IMR-90 (cell line): Measurements from ENCODE around the gene GOLPH3L. TPM values are rescaled to one million over a fixed set of nuclear protein-coding genes. Genes with fewer than 3 reads are reported as not detected.
"Not testable (repeated sequence)": the region's sequence is repeated elsewhere in the genome, so short reads cannot be mapped to it uniquely, and the experiment has no call there.

Experiments used
- ATAC-seq: fragments of 200-7000 bp; cut with Tn5 transposase; 2 replicates; pipeline ENCODE4 v1.9.1; 2020; ENCODE audit warnings: low read depth, mild to moderate bottlenecking, moderate library complexity
- BruUV-seq: library from RNA; stranded (reverse); fragments of 400-500 nt; replicated peaks from 2 replicates; lab custom pipeline; 2021; lab: Mats Ljungman, UMichigan
- CTCF ChIA-PET: fragments of 300-600 bp; formaldehyde crosslinking; extraction: SDS; loops from one replicate; lab custom pipeline; 2021; ENCODE audit warnings: antibody characterized with exemption; lab: Yijun Ruan, JAX
- POLR2A ChIA-PET: fragments of 300-600 bp; sonication (Branson Sonifier 250); formaldehyde crosslinking; loops from one replicate; lab custom pipeline; 2022; ENCODE audit warnings: antibody characterized with exemption; ENCODE audit not compliant: unreplicated experiment; lab: Charles Lee
- DNase-seq: peaks from one replicate; pipeline ENCODE4 v3.0.0; 2013
- H2AFZ ChIP-seq: replicated peaks from 2 replicates; pipeline ENCODE3; 2013; ENCODE audit warnings: low read length, mild to moderate bottlenecking; ENCODE audit not compliant: poor library complexity
- H2AK5ac ChIP-seq: 2 replicates; pipeline ENCODE4 v1.6.1; 2013; ENCODE audit warnings: low read depth, low read length, inconsistent platforms
- H2AK9ac ChIP-seq: replicated peaks from 2 replicates; pipeline ENCODE3; 2013; ENCODE audit warnings: mild to moderate bottlenecking, low read depth, low read length, moderate library complexity; ENCODE audit not compliant: poor library complexity
- H2BK120ac ChIP-seq: 2 replicates; pipeline ENCODE4 v1.6.1; 2013; ENCODE audit warnings: low read depth, low read length, inconsistent platforms
- H2BK15ac ChIP-seq: 3 replicates; pipeline ENCODE4 v1.6.1; 2013; ENCODE audit warnings: low read depth, low read length, inconsistent platforms
- H2BK20ac ChIP-seq: 2 replicates; pipeline ENCODE4 v1.6.1; 2013; ENCODE audit warnings: low read depth, mild to moderate bottlenecking, inconsistent platforms, low read length, moderate library complexity
- H2BK5ac ChIP-seq: 2 replicates; pipeline ENCODE4 v1.6.1; 2013; ENCODE audit warnings: mild to moderate bottlenecking, low read depth, low read length, inconsistent platforms; ENCODE audit not compliant: poor library complexity, severe bottlenecking
- H3K14ac ChIP-seq: replicated peaks from 2 replicates; pipeline ENCODE4 v1.6.1; 2013; ENCODE audit warnings: low read depth, low read length, inconsistent platforms
- H3K18ac ChIP-seq: 2 replicates; pipeline ENCODE4 v1.6.1; 2013; ENCODE audit warnings: low read depth, low read length, control low read depth
- H3K23ac ChIP-seq: 2 replicates; pipeline ENCODE4 v1.6.1; 2013; ENCODE audit warnings: low read depth, low read length, inconsistent platforms
- H3K27ac ChIP-seq: 2 replicates; pipeline ENCODE4 v1.5.1; 2013; ENCODE audit warnings: mild to moderate bottlenecking, control low read depth, low read length; ENCODE audit not compliant: insufficient read depth
- H3K27me3 ChIP-seq: 2 replicates; pipeline ENCODE4 v1.6.1; 2013; ENCODE audit warnings: low read length; ENCODE audit not compliant: control insufficient read depth, insufficient read depth
- H3K36me3 ChIP-seq: 2 replicates; pipeline ENCODE4 v1.6.1; 2013; ENCODE audit warnings: low read length, mixed read lengths; ENCODE audit not compliant: control insufficient read depth, insufficient read depth
- H3K4ac ChIP-seq: 2 replicates; pipeline ENCODE4 v1.6.1; 2013; ENCODE audit warnings: low read depth, low read length, inconsistent platforms
- H3K4me1 ChIP-seq: 2 replicates; pipeline ENCODE4 v1.6.1; 2013; ENCODE audit warnings: low read length, mixed read lengths; ENCODE audit not compliant: control insufficient read depth, insufficient read depth
- H3K4me2 ChIP-seq: 2 replicates; pipeline ENCODE4 v1.6.1; 2013; ENCODE audit warnings: low read depth, mild to moderate bottlenecking, control low read depth, low read length, moderate library complexity
- H3K4me3 ChIP-seq: 2 replicates; pipeline ENCODE4 v1.5.1; 2013; ENCODE audit warnings: low read depth, mild to moderate bottlenecking, control low read depth, low read length, moderate library complexity; ENCODE audit not compliant: insufficient read depth
- H3K56ac ChIP-seq: 2 replicates; pipeline ENCODE4 v1.6.1; 2013; ENCODE audit warnings: low read length, inconsistent platforms; ENCODE audit not compliant: insufficient read depth; ENCODE audit errors: extremely low read depth
- H3K79me1 ChIP-seq, 2 experiments: 2 replicates each; pipeline ENCODE4 v1.6.1; 2013; ENCODE audit warnings: low read length in 2 of 2, inconsistent platforms in 1 of 2, low read depth in 1 of 2
- H3K9ac ChIP-seq: 2 replicates; pipeline ENCODE4 v1.6.1; 2013; ENCODE audit warnings: low read depth, low read length, control low read depth
- H3K9me1 ChIP-seq: 2 replicates; pipeline ENCODE4 v1.6.1; 2013; ENCODE audit warnings: low read length, inconsistent platforms; ENCODE audit not compliant: insufficient read depth
- H3K9me3 ChIP-seq: 2 replicates; pipeline ENCODE4 v1.6.1; 2013; ENCODE audit warnings: low read length; ENCODE audit not compliant: control insufficient read depth, insufficient read depth
- H4K20me1 ChIP-seq: 2 replicates; pipeline ENCODE4 v1.6.1; 2013; ENCODE audit warnings: low read length, inconsistent platforms; ENCODE audit not compliant: insufficient read depth
- H4K5ac ChIP-seq: 2 replicates; pipeline ENCODE4 v1.6.1; 2013; ENCODE audit warnings: mild to moderate bottlenecking, low read depth, low read length, control low read depth
- H4K8ac ChIP-seq, 2 experiments: 2 replicates each; pipeline ENCODE4 v1.6.1; 2013; ENCODE audit warnings: low read depth in 2 of 2, low read length in 2 of 2, control low read depth in 1 of 2, inconsistent platforms in 1 of 2
- H4K91ac ChIP-seq: 2 replicates; pipeline ENCODE4 v1.6.1; 2013; ENCODE audit warnings: low read depth, low read length, inconsistent platforms; ENCODE audit not compliant: insufficient read depth
- RAD21 ChIP-seq: IDR thresholded peaks from 2 replicates; pipeline ENCODE4 v1.6.1; 2012; ENCODE audit warnings: low read length, improper control_type of control experiment
- WGBS, 2 experiments: methylation state at CpG; one replicate each; pipeline versions ENCODE4 v1.1.5 to v1.1.7; 2013; ENCODE audit warnings: missing lambda C conversion rate in 2 of 2; ENCODE audit not compliant: insufficient read length in 1 of 2; ENCODE audit errors: extremely low coverage in 2 of 2; 5-methylcytosine and 5-hydroxymethylcytosine counted together
- dilution Hi-C: fragments of 300-500 bp; cut with HindIII; formaldehyde crosslinking; loops from one replicate; pipeline ENCODE4 v1.14.3; 2018; ENCODE audit warnings: low sequenced_read_pairs; ENCODE audit not compliant: unreplicated experiment
- in situ Hi-C: fragments of 300-500 bp; cut with MboI; formaldehyde crosslinking; loops from 3 replicates; pipeline ENCODE4 v1.14.3; 2019; ENCODE audit warnings: low sequenced_read_pairs, inconsistent platforms, mixed read lengths
- intact Hi-C: fragments of 100-400 bp; cut with micrococcal nuclease; formaldehyde crosslinking; loops from 2 replicates; pipeline ENCODE4 v1.10.0; 2022
- polyA plus RNA-seq, 3 experiments: library from polyadenylated mRNA; depleted of rRNA; stranded (reverse); fragments of >200 nt; gene quantifications; 2 replicates each; pipeline ENCODE4 v1.2.3, GENCODE V29; 2012; ENCODE audit warnings: low replicate concordance in 1 of 3
- total RNA-seq: library from RNA; depleted of rRNA; stranded (reverse); fragments of >200 nt; gene quantifications from 2 replicates; pipeline ENCODE4 v1.2.3, GENCODE V29; 2012

GOLPH3L gene
- total and polyA plus RNA-seq, 2 of the 4 experiments (the other 2 are of a cell fraction), result 9.5 to 11.0 TPM

GRCh38 chr1:150601540-150601939 is 95.4 kb downstream of the GOLPH3L start:
- no TSS peak for BruUV-seq
- Histone ChIP-seq H3K79me1 (peaks cover 10 to 30% of the 10 kb centered on the region in 2 experiments), H3K9ac (no peak overlapping the region)

GRCh38 chr1:150598346-150598745 is 98.6 kb downstream of the GOLPH3L start:
- H3K56ac ChIP-seq, H4K91ac ChIP-seq, H3K9me1 ChIP-seq, H2BK15ac ChIP-seq, H3K36me3 ChIP-seq, H2BK120ac ChIP-seq, BruUV-seq, H2BK5ac ChIP-seq, H2AFZ ChIP-seq, ATAC-seq, H2BK20ac ChIP-seq, H3K4me3 ChIP-seq, H3K9ac ChIP-seq, dilution Hi-C loops, H2AK5ac ChIP-seq, intact Hi-C loops, H4K20me1 ChIP-seq, H3K4ac ChIP-seq, in situ Hi-C loops, H3K23ac ChIP-seq, H2AK9ac ChIP-seq, H3K4me1 ChIP-seq, H3K4me2 ChIP-seq, H3K14ac ChIP-seq, H4K8ac ChIP-seq, H3K9me3 ChIP-seq, H3K18ac ChIP-seq, H3K27ac ChIP-seq, H4K5ac ChIP-seq, DNase-seq, H3K27me3 ChIP-seq: not testable (repeated sequence)
- no CpG with 5 or more reads among the region's 4 CpGs for WGBS, 2 experiments
- ChIA-PET POLR2A (interaction anchor here (0.6 kb wide), 1 partner anchor 370 kb away, joined by 3 read pairs; no protein-coding TSS in a partner anchor), CTCF (interaction anchor here (1.1 kb wide), 1 partner anchor 18 kb away, joined by 5 read pairs; no protein-coding TSS in a partner anchor)
- peaks cover 3 to 19% of the 10 kb centered on the region in 2 experiments for H3K79me1 ChIP-seq

More at GRCh38 chr1:150601540-150601939, 95.4 kb downstream of the GOLPH3L start:
- no peaks in the 10 kb centered on the region for H3K9me3 ChIP-seq
- ATAC-seq (no peak), DNase-seq (no peak)
- no peak overlapping the region for H3K14ac ChIP-seq
- H2BK20ac ChIP-seq, result no peak overlapping the region
- no peak overlapping the region for H4K5ac ChIP-seq
- no peak overlapping the region for H3K4me3 ChIP-seq
- CTCF ChIA-PET, result interaction anchor here (0.7 kb wide), 2 partner anchors 471 to 649 kb away, joined by 3 to 8 read pairs; no protein-coding TSS in a partner anchor
- no peak overlapping the region for H3K4me2 ChIP-seq
- intact Hi-C loops, result no loop called here
- no peak overlapping the region for H3K27ac ChIP-seq
- H4K8ac ChIP-seq, result no peak overlapping the region
- POLR2A ChIA-PET, result no interaction called here
- peaks cover 5% of the 10 kb centered on the region for H3K9me1 ChIP-seq
- H4K20me1 ChIP-seq, result no peaks in the 10 kb centered on the region
- no peak overlapping the region for H2BK5ac ChIP-seq
- H3K4ac ChIP-seq, result peak overlapping the region; percentile 0; the same call in 1 of the 2 replicates
- dilution Hi-C loops, result no loop called here
- no peaks in the 10 kb centered on the region for H3K36me3 ChIP-seq
- in situ Hi-C loops, result no loop called here
- H2BK15ac ChIP-seq, result no peak overlapping the region
- peaks cover 6% of the 10 kb centered on the region for H3K4me1 ChIP-seq
- H2AK9ac ChIP-seq, result no peak overlapping the region
- peak overlapping the region; percentile 49; the same call in 1 of the 2 replicates for H2AK5ac ChIP-seq
- no peak overlapping the region for H2AFZ ChIP-seq
- no peak overlapping the region for H3K23ac ChIP-seq
- H3K18ac ChIP-seq, result no peak overlapping the region
- no peak overlapping the region for H4K91ac ChIP-seq
- no peak overlapping the region for H3K56ac ChIP-seq
- no peak overlapping the region for H2BK120ac ChIP-seq
- H3K27me3 ChIP-seq, result no peaks in the 10 kb centered on the region
- TF ChIP-seq RAD21, result no peak
